Right renal cortex interstitium (tissue), 3 donors: ENCODE measurements around the gene MAGEA8. TPM values are rescaled to one million over a fixed set of nuclear protein-coding genes. Genes with fewer than 3 reads are reported as not detected.
"Not testable (repeated sequence)": the region's sequence is repeated elsewhere in the genome, so short reads cannot be mapped to it uniquely, and the experiment has no call there.

ENCODE experiments used
- DNase-seq, 3 donors: peaks; one replicate each; pipeline ENCODE4 v3.0.0-alpha.2; 2013; ENCODE audit warnings: low read depth in 3 of 3, low spot score in 2 of 3
- polyA plus RNA-seq, 3 donors: library from polyadenylated mRNA; unstranded; fragments of 120-200 nt; gene quantifications; one replicate each; pipeline ENCODE4 v1.2.1, GENCODE V29; 2013; ENCODE audit not compliant: insufficient read length in 3 of 3

MAGEA8 gene
- polyA plus RNA-seq, 3 donors, result 0.15 TPM; not detected in 2

DNA sequence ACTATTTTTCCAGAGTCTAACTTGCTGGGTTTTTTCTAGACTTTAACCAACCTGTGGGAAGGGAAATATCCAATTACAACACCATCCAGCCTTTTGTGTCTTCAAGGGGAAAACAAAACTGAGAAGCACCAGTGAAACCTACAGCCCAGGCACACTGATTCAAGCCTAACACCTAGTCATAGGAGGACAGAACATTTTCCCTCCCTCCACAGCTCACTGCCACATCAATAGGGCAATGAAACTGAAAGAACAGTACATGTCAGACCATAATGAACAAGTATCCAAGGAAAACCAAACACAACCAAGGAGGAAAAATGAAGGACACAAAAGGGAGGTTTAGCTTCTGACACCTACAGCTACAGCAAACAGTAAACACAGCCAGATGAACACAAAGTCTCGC lies 17.6 kb downstream of the MAGEA8 start:
- DNase-seq, result no peak

DNA sequence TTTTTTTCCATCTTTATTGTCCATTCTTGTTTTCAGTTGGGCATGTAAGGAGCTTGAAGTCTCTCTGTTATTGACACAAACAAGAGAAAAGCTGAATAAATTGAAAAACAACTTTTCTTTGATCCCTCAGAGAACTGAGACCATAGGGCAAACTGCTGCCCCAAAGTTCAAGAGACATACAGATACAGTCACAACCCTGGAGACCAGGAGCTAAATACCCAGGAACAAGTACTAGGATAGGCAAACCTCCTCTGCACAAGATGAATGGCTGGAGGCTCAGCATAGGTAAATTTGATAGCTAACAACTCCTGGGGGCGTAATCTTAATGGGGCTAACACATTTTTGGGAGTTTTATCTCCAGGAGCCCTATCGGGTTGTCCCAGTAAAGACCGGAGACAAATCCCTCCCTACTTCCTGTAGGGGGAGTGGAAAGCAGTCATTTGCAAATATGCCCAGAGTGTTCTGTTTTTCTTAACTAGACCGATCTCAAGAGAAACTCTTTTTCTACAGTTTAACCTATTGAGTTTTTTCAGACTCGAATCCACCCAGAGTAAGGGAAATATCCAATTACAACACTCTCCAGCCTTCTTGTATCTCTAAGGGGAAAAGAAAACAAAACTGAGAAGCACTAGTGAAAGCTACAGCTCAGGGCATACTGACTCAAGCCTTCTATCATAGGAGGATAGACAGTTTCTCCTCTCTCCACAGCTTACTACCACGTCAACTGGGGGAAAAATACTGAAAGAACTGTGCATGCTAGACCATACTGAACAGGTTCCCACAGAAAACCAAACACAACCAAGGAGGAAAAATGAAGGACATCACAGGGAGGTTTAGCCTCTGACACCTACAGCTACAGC lies 23.1 kb downstream of the MAGEA8 start:
- DNase-seq, result no peak

DNA sequence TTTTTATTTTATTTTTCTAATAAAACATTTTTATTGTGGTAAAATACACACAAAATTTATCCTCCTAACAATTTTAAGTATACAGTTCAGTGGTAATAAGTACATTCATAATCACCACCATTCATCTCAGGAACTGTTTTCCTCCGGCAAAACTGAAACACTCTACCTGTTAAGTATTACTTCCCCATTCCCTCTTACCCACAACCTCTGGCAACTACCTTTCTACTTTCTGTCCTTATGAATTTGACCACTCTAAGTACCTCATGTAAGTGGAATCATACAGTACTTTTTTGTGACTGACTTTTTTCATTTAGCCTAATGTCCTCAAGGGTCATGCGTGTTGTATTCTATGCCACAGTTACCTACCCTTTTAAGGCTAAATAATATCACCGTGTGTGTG lies 27.3 kb downstream of the MAGEA8 start:
- DNase-seq, result no peak

GRCh38 chrX:149908727-149909126 lies 27.7 kb downstream of the MAGEA8 start:
- DNase-seq, result no peak

- DNase-seq, result no peak
Observed at GRCh38 chrX:149909324-149910177, 28.6 kb downstream of the MAGEA8 start.

GRCh38 chrX:149910178-149910695 lies 29.3 kb downstream of the MAGEA8 start:
- DNase-seq, result no peak

DNA sequence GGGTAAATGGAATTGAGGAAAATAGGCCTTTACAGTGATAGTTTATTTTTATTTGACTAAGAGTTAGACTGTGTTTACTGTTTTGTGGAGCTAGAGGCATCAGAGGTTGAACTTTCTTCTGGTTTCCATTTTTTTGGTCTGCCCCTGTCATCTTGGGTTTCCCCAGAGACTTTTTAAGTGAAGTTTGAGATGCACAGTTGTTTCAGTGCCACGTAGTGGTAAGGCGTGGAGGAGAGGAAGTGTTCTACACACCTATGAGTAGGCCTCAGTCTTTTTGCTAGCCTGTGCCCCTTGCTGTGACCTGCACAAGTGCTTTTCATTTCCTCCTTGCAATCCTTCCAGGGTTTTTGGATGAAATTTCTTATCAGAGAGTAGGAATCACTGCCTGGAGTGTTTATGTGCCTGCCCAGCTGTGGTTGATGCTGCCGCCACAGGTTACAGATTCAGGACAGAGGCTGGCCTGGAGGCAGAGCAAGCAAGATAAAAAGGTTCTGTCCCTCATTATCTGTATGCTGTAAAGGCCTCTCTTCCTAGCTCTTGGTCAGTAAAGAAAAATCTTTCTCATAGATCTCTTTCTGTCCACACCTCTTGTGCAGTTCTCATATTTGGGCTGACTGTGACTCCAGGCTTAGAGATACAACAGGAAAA lies 35.9 kb downstream of the MAGEA8 start:
- DNase-seq, result no peak

DNA sequence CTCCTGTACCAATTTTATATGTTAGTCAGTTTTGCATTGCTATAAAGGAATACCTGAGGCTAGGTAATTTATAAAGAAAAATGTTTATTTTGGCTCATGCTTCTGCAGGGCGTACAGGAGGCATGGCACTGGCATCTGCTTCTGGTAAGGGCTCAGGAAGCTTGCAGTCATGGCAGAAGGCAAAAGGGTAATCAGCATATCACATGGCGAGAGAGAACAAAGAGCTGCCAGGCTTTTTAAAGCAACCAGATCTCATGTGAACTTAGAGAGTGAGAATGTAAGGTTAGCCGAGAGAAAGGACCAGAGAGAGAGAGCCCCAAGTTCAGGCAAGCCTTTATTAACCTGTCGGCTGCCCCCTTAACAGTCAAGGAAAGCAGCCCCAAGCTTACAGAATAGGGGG lies 42.9 kb downstream of the MAGEA8 start:
- not testable (repeated sequence) for DNase-seq

GRCh38 chrX:149924434-149924833 lies 43.5 kb downstream of the MAGEA8 start:
- not testable (repeated sequence) for DNase-seq

DNA sequence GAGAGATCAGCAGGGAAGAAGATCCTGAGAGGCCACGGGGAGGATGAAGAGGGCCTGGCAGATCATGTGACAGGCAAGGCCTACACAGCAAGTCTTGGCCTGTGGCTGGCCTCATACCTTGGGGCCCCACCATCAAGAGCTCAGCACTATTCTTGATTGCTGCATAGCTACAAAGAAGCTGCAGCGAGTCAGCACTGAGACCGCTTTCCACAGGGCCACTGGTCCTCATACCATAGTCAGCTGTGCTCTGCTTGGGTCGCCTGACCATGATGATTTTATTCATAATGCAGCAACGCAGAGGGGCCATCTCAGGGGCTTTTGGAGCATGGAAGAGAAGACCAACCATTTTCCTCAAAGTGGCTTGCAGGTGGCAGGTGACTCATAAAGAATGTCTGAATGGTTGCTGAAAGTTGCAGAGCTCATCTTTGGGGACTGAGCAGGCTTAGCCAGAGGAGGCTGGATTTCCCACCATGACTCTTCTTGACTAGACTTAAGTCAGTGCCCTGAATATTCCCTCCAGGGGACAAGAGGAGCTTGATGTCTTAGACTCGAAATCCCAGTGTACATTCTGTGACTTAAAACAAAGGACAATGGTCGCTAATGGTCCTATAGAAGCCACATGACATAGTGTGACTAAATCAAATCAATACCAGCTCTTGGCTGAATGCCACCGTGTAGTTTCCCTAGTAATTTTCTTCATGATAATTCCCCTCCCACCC lies 46.4 kb downstream of the MAGEA8 start:
- DNase-seq, result not testable (repeated sequence)

DNA sequence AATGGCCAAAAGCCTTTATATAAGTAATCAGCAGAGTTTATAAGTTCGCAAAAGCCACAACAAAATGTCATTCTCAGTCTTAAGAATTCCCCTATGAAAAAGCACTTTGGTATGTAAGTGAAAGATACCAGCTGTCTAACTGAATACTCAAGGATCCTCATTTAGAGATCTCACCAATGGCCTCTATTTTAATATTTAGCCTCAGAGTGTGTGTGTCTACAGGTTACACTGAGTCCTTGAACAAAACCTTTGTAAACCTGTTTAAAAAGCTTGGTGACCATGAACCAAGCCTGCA lies 46.9 kb downstream of the MAGEA8 start:
- not testable (repeated sequence) for DNase-seq

DNA sequence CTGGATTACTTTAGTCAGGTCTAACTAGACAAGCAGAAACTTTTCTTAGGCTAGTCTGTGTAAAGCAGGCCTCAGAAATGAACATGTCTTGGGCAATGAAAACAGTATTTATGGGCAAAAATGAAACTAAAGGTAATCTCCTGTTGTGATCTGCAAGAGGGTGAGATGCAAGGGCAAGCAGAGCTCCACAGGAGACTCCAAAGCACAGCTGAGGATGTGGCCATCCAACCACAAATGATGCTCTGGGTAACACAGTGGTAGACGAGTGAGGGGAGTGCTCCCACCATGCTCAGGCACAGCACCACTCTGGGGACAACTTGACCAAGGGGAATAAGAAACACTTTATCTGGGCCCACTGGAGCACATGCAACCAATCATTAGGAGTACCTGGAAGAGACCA lies 47.7 kb downstream of the MAGEA8 start:
- DNase-seq, result not testable (repeated sequence)

GRCh38 chrX:149929400-149929799 lies 48.4 kb downstream of the MAGEA8 start, which contains the start of gene HSFX4:
Gene HSFX4 (plus strand): TSS chrX:149929573. CDS start chrX:149929645, 72 bp downstream.
- not testable (repeated sequence) for DNase-seq

DNA sequence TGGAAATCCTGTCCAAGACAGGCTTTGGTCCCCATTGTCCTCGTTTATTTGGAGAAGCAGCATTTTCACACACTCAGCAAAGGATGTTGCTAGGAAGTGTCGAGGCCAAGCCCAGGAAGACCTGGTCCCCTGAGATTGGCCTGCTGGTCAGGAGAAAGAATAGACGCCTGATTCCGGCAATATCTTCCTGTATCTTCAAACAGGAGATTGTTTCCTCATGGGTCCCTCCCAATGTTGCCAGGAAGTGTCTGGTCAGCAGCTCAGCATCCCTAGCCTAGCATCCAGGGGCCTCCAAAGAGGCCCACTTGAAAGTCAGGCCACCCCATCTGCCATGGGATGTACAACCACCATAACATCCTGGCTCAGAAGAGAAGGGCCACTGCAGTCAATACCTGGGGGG lies 50.4 kb downstream of the MAGEA8 start:
- not testable (repeated sequence) for DNase-seq

GRCh38 chrX:149932150-149932549 lies 51.2 kb downstream of the MAGEA8 start:
- DNase-seq, result not testable (repeated sequence)

DNA sequence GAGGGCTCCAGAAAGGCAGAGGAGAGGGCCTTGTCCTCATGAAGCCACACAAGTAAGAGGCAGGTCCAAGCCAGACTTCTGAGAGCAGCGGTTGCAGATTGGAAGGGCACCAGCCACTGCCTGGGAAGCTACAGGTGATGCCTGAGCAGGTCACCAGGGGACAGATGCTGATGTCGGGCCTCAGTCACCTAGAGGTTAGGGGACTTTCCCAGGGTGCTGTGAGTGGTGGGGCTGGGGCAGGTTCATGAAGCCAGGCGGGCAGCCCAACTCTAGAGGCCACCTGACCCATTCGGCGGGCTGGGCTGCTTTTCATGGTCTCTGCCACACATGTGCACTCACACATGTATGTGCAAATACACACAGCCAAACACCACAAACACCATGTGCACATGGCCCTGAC lies 52.0 kb downstream of the MAGEA8 start:
- DNase-seq, result not testable (repeated sequence)

GRCh38 chrX:149933547-149933946 lies 52.6 kb downstream of the MAGEA8 start:
- not testable (repeated sequence) for DNase-seq
